PC-3 (cell line): Measurements from ENCODE around the gene CD99.

Experiments used
- CTCF ChIP-seq: fragments of 300-600 bp; sonication (generic); conservative IDR thresholded peaks from 2 replicates; pipeline ENCODE4 v1.5.1; 2017; ENCODE audit warnings: antibody characterized with exemption, low read depth, mild to moderate bottlenecking, low read length
- EZH2 ChIP-seq: fragments of 300-600 bp; sonication (generic); IDR thresholded peaks from one replicate; pipeline ENCODE4 v1.6.1; 2017; ENCODE audit warnings: antibody characterized with exemption, mild to moderate bottlenecking, low read length; ENCODE audit not compliant: unreplicated experiment
- EZH2phosphoT487 ChIP-seq: fragments of 300-600 bp; sonication (generic); IDR thresholded peaks from 2 replicates; pipeline ENCODE4 v1.6.1; 2018; ENCODE audit warnings: mild to moderate bottlenecking, antibody characterized with exemption, low read length, borderline replicate concordance

- TF ChIP-seq CTCF (no peak), EZH2 (no peak), EZH2phosphoT487 (no peak)
Measured at GRCh38 chrX:2715066-2715600, 24.0 kb downstream of the CD99 start.
